Activated T-cell treated with anti-CD3 and anti-CD28 coated beads, Interleukin-2, amount 50 U/mL, for 4 hours (primary cell): ENCODE measurements around the gene INO80. TPM values are rescaled to one million over a fixed set of nuclear protein-coding genes. Genes with fewer than 3 reads are reported as not detected.
"Not testable (repeated sequence)": the region's sequence is repeated elsewhere in the genome, so short reads cannot be mapped to it uniquely, and the experiment has no call there.

ENCODE experiments used
- ATAC-seq, 2 donors: fragments of 200-7000 bp; cut with Tn5 transposase; one replicate each; pipeline ENCODE4 v1.10.0; 2021
- DNase-seq: peaks from one replicate; pipeline ENCODE4 v3.0.0-alpha.2; 2020
- H3K27me3 Mint-ChIP-seq: one replicate; pipeline ENCODE4 v1.8.0; 2021; ENCODE audit warnings: low read depth, mixed read lengths
- H3K36me3 Mint-ChIP-seq: one replicate; pipeline ENCODE4 v1.8.0; 2022; ENCODE audit warnings: mixed read lengths; ENCODE audit not compliant: insufficient read depth
- H3K4me1 Mint-ChIP-seq: one replicate; pipeline ENCODE4 v1.8.0; 2021; ENCODE audit warnings: low read depth, mixed read lengths
- H3K4me3 Mint-ChIP-seq: one replicate; pipeline ENCODE4 v1.8.0; 2021; ENCODE audit warnings: mild to moderate bottlenecking, moderate library complexity, mixed read lengths
- H3K9me3 Mint-ChIP-seq: one replicate; pipeline ENCODE4 v1.8.0; 2021; ENCODE audit warnings: mixed read lengths
- total RNA-seq, 3 donors: library from RNA; stranded (reverse); gene quantifications; one replicate each; pipeline ENCODE4 v1.2.1, GENCODE V29; 2021

INO80 gene
- total RNA-seq, 3 donors from 2014 or later, result 39.2 to 42.0 (median 40.5) TPM

DNA sequence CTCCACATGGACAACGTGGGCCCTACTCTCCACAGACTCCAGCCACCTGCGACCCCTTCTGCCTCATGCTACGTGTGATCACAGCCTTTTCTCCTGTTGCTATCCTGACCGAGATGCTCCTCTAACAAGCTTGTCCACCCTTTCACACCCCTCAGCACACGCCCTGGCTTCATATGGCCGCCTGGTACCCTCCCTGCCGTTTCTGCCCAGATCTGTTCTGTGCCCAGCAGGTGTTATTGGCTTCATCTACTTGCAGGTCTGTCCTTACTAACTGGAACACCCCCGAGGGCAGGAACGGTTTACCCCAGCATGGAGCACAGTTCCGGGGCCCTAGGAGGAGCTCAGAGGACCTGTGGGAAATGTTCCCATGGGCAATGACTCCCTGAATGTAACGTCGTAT lies 152.9 kb downstream of the INO80 start:
- Mint-ChIP-seq H3K4me3 (no peak overlapping the region), H3K36me3 (no peaks in the 10 kb centered on the region), H3K9me3 (no peaks in the 10 kb centered on the region), H3K4me1 (no peaks in the 10 kb centered on the region), H3K27me3 (no peaks in the 10 kb centered on the region)
- DNase-seq (no peak), ATAC-seq (no peak)

DNA sequence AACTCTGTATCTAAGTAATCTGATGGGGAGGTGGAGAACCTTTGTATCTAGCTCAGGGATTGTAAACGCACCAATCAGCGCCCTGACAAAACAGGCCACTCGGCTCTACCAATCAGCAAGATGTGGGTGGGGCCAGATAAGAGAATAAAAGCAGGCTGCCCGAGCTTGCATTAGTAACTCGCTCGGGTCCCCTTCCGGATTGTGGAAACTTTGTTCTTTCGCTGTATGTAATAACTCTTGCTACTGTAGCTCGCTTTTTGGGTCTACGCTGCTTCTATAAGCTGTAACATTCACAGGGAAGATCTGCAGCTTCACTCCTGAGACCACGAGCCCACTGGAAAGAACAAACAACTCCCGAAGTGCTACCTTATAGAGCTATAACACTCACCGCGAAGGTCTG lies 153.8 kb downstream of the INO80 start:
- H3K9me3 Mint-ChIP-seq, H3K27me3 Mint-ChIP-seq, ATAC-seq, H3K4me1 Mint-ChIP-seq, H3K4me3 Mint-ChIP-seq, DNase-seq, H3K36me3 Mint-ChIP-seq: not testable (repeated sequence)

DNA sequence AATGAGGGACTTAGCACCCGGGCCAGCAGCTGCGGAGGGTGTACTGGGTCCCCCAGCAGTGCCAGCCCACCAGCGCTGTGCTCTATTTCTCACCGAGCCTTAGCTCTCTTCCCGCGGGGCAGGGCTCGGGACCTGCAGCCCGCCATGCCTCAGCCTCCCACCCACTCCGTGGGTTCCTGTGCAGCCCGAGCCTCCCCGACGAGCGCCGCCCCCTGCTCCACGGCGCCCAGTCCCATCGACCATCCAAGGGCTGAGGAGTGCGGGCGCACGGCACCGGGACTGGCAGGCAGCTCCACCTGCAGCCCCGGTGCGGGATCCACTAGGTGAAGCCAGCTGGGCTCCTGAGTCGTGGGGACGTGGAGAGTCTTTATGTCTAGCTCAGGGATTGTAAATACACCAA lies 154.3 kb downstream of the INO80 start:
- H3K4me1 Mint-ChIP-seq, H3K4me3 Mint-ChIP-seq, H3K36me3 Mint-ChIP-seq, H3K9me3 Mint-ChIP-seq, H3K27me3 Mint-ChIP-seq, DNase-seq, ATAC-seq: not testable (repeated sequence)

DNA sequence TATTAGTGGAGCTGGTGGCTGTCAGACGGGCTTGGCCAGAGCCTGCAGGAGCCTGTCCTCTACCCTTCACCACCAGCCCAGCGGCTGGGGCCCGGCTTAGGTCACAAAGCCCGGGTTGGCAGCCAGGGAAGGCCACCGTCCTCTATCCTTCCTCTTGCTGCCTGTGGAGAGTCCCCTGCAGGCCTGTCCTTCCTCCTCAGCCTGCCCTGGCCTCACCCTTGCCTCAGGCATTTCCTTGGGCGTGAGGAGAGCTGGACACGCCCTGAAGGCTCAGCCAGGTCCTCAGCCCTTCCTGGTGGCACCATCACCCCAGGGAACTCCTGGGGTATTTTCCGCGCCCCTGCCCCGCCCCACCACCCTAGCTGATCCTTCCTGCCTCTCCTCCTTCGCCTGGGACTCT lies 155.2 kb downstream of the INO80 start:
- peaks cover 4% of the 10 kb centered on the region for H3K4me1 Mint-ChIP-seq
- no peaks in the 10 kb centered on the region for H3K9me3 Mint-ChIP-seq
- ATAC-seq, result no peak
- H3K4me3 Mint-ChIP-seq, result no peak overlapping the region
- H3K27me3 Mint-ChIP-seq, result no peaks in the 10 kb centered on the region
- H3K36me3 Mint-ChIP-seq, result peaks cover 8% of the 10 kb centered on the region
- no peak for DNase-seq

DNA sequence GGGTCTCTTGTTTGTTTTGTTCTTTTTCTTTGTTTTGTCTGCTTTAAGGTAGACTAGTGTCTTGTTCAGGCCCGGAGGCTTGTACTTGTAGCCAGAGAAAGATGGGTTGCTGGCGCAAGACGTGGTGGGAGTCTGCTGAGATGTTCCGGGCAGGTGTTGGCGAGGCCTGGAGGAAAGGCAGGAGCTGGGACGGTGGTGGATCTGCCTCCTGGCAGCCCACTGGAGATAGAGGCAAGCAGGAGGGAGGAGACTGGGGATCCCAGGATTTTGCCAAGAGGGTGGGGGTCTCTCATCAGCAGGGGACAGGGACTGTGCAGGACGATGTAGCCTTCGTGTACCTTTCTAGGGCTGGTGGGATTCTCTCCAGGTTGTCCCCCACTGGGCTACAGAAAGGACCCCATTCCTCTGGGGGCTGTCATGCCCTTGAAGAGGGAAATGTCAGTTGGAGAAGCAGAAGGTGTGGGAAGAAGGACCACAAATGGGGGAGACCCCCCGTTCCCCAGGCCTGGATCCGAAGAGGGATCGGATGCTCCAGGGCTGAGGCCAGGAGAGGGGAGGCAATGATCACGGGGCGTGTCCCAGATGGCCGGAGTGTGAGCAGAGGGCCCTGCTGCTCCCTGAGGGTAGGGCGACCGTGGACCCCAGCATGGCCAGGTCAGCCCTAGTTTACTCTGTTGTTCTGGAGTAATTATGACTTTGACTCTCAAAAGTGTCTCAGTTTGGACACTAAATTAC lies 155.8 kb downstream of the INO80 start:
- Mint-ChIP-seq H3K4me3 (no peak overlapping the region), H3K36me3 (peaks cover 10% of the 10 kb centered on the region), H3K9me3 (no peaks in the 10 kb centered on the region), H3K4me1 (peaks cover 6% of the 10 kb centered on the region), H3K27me3 (no peaks in the 10 kb centered on the region)
- ATAC-seq, result no peak
- DNase-seq, result no peak

DNA sequence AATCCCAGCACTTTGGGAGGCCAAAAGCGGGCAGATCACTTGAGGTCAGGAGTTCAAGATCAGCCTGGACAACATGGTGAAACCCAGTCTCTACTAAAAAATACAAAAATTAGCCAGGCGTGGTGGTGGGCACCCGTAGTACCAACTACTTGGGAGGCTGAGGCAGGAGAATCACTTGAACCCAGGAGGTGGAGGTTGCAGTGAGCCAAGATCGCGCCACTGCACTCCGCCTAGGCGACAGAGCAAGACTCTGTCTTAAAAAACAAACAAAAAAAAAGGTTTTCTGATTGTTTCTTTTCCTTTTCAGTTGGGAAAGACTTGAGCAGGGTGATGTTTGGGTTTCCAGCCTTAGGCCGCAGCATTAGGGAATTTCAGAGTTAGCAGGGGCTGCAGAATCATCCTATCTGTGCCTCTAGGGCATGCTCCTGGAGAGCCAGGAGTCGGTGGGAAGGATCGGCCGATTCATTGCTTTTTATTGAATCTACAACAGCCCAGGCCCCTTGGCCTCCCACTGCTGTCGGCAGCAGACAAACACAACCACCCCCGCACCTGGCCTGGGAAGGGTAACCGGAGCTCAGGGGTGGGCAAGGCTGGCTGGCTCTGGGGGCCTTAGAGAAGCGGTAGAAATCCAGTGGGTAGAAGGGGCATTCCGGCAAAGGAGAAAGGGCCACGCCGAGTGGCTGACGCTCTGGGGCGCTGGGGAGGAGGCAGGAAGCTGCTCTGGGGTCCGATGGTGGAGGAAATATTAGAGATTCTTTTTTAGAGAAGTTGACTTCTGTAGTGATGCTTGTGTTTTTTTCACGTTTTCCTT lies 156.5 kb downstream of the INO80 start:
- Mint-ChIP-seq H3K27me3 (no peaks in the 10 kb centered on the region), H3K4me3 (no peak overlapping the region), H3K9me3 (no peaks in the 10 kb centered on the region), H3K36me3 (peaks cover 10% of the 10 kb centered on the region), H3K4me1 (peaks cover 10% of the 10 kb centered on the region)
- no peak for ATAC-seq
- no peak for DNase-seq

DNA sequence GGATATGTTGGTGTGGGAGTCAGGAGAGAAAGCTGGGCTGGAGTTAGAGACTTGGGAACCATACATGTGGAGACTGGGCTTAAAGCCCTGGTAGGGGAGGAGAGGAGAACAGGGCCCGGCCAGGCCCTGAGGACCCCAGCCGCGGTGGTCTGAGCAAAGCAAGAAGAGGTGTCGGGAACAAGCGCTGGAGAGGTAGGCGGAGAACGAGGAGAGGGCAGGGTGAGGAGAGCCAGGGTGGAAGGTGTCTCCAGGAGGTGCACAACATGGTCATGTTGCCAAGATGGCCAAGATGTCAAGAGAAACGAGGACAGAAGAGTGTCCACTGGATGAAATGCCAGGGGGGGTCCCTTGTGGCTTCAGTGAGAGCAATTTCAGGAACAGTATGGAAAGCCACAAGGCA lies 157.4 kb downstream of the INO80 start:
- no peak for ATAC-seq

DNA sequence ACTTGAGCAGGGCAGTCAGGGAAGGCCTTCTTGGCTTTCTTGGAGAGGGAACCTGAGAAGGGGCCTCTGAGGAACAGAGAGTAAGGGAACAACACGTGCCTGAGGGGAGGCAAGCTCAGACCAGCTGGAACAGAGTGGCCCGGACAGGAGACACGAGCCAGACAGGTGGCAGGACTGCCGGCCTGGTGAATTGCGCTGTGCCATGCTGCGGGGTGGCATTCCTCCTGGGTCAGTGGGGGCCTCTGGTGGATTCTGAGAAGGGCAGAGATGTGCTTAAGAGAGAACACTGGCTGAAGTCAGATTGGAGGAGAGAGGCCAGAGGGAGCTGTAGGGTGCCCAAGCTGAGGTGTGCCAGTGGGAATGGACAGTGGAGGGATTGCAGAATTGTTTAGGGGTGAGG lies 157.9 kb downstream of the INO80 start:
- ATAC-seq, result no peak
- H3K4me1 Mint-ChIP-seq, result peaks cover 15% of the 10 kb centered on the region
- H3K27me3 Mint-ChIP-seq, result no peaks in the 10 kb centered on the region
- H3K9me3 Mint-ChIP-seq, result no peaks in the 10 kb centered on the region
- H3K36me3 Mint-ChIP-seq, result peaks cover 12% of the 10 kb centered on the region
- DNase-seq, result no peak
- no peak overlapping the region for H3K4me3 Mint-ChIP-seq

More for the DNA sequence above, 157.4 kb downstream of the INO80 start:
- peaks cover 12% of the 10 kb centered on the region for H3K36me3 Mint-ChIP-seq
- peaks cover 15% of the 10 kb centered on the region for H3K4me1 Mint-ChIP-seq
- no peak for DNase-seq
- no peaks in the 10 kb centered on the region for H3K9me3 Mint-ChIP-seq
- no peak overlapping the region for H3K4me3 Mint-ChIP-seq
- no peaks in the 10 kb centered on the region for H3K27me3 Mint-ChIP-seq

DNA sequence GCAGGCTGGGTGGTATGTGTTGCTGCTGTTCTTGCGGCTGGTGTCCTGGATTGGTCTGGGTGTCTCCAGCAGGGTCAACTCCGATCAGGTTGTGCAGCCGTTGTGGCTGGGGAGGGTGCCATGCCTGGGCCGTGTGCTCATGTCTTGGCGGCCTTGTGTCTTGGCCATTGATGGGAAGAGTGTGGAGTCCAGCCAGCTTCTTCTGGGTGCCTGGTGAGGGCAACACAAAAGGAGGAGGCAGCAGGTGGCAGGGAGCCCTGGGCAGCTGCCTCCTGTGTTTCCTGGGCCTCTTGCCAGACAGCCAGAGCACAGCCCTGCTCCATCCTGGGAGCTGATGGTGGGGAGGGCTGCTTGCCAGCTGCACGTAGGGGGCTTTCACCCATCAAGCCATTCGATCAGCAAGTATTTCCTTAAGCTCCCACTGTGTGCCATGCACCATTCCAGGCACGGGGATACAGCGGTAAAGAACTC lies 158.5 kb downstream of the INO80 start:
- ATAC-seq, result no peak
- no peaks in the 10 kb centered on the region for H3K27me3 Mint-ChIP-seq
- H3K4me1 Mint-ChIP-seq, result peaks cover 17% of the 10 kb centered on the region
- no peaks in the 10 kb centered on the region for H3K9me3 Mint-ChIP-seq
- H3K36me3 Mint-ChIP-seq, result peaks cover 12% of the 10 kb centered on the region
- H3K4me3 Mint-ChIP-seq, result no peak overlapping the region
- no peak for DNase-seq

DNA sequence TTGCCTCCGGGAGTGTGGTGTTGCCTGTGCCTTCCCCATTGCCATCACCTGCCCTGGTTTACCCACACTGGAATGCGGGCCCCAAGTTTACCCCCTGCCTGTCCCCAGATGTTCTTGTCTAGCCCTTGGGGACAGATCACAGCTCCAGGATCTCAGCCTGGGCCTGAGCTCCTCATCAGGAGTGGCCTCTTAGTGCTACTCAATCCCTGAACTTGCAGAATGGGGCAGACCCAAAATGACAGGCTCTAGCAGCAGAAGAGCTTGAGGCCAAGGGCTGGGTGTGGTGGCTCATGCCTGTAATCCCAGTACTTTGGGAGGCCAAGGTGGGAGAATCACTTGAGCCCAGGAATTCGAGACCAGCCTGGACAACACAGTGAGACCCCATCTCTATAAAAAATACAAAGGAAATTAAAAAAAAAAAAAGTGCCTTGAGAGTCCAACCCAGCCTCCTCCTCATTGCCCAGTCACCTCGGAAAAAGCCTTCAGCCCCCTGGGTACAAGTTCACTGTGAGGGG lies 159.0 kb downstream of the INO80 start:
- DNase-seq, result no peak
- Mint-ChIP-seq H3K27me3 (no peaks in the 10 kb centered on the region), H3K36me3 (peaks cover 12% of the 10 kb centered on the region), H3K4me1 (peaks cover 17% of the 10 kb centered on the region), H3K4me3 (no peak overlapping the region), H3K9me3 (no peaks in the 10 kb centered on the region)
- ATAC-seq, result no peak

DNA sequence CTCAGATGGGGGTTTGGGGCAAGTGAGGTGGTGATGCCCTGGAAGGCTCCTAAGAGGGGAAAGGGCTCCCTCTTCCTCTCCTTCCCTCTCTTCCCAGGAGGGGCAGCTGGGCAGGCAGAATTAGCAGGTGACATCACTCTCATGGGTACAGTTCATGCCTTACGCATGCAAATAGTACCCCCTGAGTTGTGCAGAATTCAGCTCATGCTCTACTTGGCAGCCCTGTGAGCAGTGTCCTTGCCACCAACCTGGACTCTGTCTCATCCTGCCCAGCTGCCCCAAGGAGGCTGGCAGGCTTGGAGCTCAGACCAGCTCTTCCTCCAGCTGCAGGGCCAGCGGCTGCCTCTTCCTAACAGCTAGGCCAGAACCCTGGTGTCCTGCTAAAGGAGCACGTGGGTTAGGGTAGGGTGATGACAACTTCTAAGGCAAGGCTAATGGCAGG lies 159.5 kb downstream of the INO80 start:
- peaks cover 12% of the 10 kb centered on the region for H3K36me3 Mint-ChIP-seq
- no peak for DNase-seq
- H3K9me3 Mint-ChIP-seq, result no peaks in the 10 kb centered on the region
- peaks cover 19% of the 10 kb centered on the region for H3K4me1 Mint-ChIP-seq
- no peaks in the 10 kb centered on the region for H3K27me3 Mint-ChIP-seq
- H3K4me3 Mint-ChIP-seq, result peak overlapping the region; percentile 51
- no peak for ATAC-seq

DNA sequence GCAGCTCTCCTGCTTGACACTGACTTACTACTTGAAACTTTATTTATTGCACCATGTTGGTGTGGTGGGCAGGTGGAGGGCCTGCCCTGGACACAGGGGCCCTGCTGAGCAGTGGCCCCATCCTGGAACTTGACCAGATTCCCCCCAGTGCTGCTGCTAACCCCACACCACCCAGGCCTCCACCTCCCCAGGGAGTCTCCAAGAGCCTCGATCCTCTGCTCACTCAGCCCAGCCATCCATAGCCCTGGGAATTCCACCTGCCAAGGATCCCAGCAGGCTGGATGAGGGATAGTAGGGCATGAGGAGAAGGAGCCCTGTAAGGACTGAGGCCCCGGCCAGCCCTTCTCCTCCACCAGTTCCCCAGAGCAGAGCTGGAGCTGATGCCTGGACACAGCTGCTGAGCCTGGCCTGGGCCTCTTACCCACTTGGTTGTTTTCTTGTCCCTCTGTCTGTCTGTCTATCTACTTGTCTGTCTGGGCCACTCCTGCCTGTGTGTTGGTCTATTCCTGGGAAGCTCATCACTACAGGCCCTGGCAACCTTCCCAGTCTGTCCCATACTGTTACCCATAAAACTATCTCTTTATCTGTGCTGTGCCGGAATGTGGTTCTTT lies 160.0 kb downstream of the INO80 start:
- ATAC-seq (no peak), DNase-seq (no peak)
- H3K36me3 Mint-ChIP-seq, result peaks cover 12% of the 10 kb centered on the region
- H3K9me3 Mint-ChIP-seq, result no peaks in the 10 kb centered on the region
- H3K4me3 Mint-ChIP-seq, result peak overlapping the region; percentile 51
- peaks cover 20% of the 10 kb centered on the region for H3K4me1 Mint-ChIP-seq
- H3K27me3 Mint-ChIP-seq, result no peaks in the 10 kb centered on the region

DNA sequence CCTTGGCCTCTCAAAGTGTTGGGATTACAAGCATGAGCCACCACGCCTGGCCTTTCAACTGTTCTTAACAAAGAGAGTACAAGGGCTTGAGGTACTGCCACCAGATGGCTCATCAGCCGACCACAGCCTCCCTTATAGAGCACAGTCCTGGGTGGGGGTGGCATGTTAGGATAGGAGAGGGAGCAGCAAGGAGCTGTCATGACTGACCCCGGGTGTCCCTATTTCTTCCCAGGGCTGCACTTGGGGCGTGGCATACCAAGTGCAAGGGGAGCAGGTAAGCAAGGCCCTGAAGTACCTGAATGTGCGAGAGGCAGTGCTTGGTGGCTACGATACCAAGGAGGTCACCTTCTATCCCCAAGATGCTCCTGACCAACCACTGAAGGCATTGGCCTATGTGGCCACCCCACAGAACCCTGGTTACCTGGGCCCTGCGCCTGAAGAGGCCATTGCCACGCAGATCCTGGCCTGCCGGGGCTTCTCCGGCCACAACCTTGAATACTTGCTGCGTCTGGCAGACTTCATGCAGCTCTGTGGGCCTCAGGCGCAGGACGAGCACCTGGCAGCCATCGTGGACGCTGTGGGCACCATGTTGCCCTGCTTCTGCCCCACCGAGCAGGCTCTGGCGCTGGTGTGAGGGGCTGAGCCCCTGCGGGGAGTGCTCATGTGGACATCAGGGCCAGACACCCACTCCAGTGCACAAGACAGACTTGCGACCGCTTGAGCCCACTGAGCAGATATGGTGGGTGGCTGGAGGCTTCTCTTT lies 160.8 kb downstream of the INO80 start:
- no peak for DNase-seq
- no peaks in the 10 kb centered on the region for H3K27me3 Mint-ChIP-seq
- H3K9me3 Mint-ChIP-seq, result no peaks in the 10 kb centered on the region
- peak overlapping the region; percentile 93 for H3K4me3 Mint-ChIP-seq
- peaks cover 20% of the 10 kb centered on the region for H3K4me1 Mint-ChIP-seq
- ATAC-seq, result no peak
- peaks cover 12% of the 10 kb centered on the region for H3K36me3 Mint-ChIP-seq
